GM21515 (cell line): ENCODE results near the gene NTMT2.
A peak's percentile ranks its signal among the peaks of the same experiment; 100 is the strongest.
"Not testable (repeated sequence)": the region's sequence is repeated elsewhere in the genome, so short reads cannot be mapped to it uniquely, and the experiment has no call there.

ENCODE experiments used
- ATAC-seq: cut with Tn5 transposase; IDR thresholded peaks from one replicate; pipeline ENCODE4 v1.9.1; 2021; ENCODE audit not compliant: unreplicated experiment

NTMT2 gene

GRCh38 chr1:170145770-170146676 is at the start of gene NTMT2:
NTMT2 (plus strand) TSS chr1:170145959; CDS start chr1:170146108, 149 bp downstream.
- ATAC-seq, result no peak

- ATAC-seq, result no peak
These were observed 49.6 kb upstream of the NTMT2 start for GRCh38 chr1:170095976-170096748.

GRCh38 chr1:170096806-170097340 is 48.9 kb upstream of the NTMT2 start:
- ATAC-seq, result no peak

- ATAC-seq, result no peak
These were observed 48.3 kb upstream of the NTMT2 start for GRCh38 chr1:170097449-170097948.

- ATAC-seq, result not testable (repeated sequence)
These were observed 32.6 kb upstream of the NTMT2 start for GRCh38 chr1:170113140-170113539.

- no peak for ATAC-seq
These were observed 30.9 kb upstream of the NTMT2 start for GRCh38 chr1:170114906-170115305.

- ATAC-seq, result no peak
These were observed 23.4 kb upstream of the NTMT2 start for GRCh38 chr1:170122366-170122765.

- ATAC-seq, result no peak
These were observed 20.5 kb upstream of the NTMT2 start for GRCh38 chr1:170125269-170125668.

GRCh38 chr1:170126696-170127095 is 19.1 kb upstream of the NTMT2 start:
- peak; percentile 98 for ATAC-seq

GRCh38 chr1:170131450-170131849 is 14.3 kb upstream of the NTMT2 start:
- ATAC-seq, result no peak

- ATAC-seq, result no peak
These were observed 13.8 kb upstream of the NTMT2 start for GRCh38 chr1:170131984-170132383.

GRCh38 chr1:170133766-170134495 is 11.8 kb upstream of the NTMT2 start:
- no peak for ATAC-seq

GRCh38 chr1:170134521-170134920 is 11.2 kb upstream of the NTMT2 start:
- no peak for ATAC-seq

GRCh38 chr1:170140371-170140770 is 5.4 kb upstream of the NTMT2 start:
- no peak for ATAC-seq

- no peak for ATAC-seq
These were observed 698 bp upstream of the NTMT2 start for GRCh38 chr1:170145061-170145460.

GRCh38 chr1:170146720-170147263 is 1.0 kb downstream of the NTMT2 start:
- no peak for ATAC-seq

GRCh38 chr1:170149241-170149640 is 3.5 kb downstream of the NTMT2 start:
- ATAC-seq, result no peak

GRCh38 chr1:170150016-170150415 is 4.3 kb downstream of the NTMT2 start:
- ATAC-seq, result no peak

GRCh38 chr1:170150921-170151320 is 5.2 kb downstream of the NTMT2 start:
- no peak for ATAC-seq

- no peak for ATAC-seq
These were observed 7.7 kb downstream of the NTMT2 start for GRCh38 chr1:170153417-170153816.

- ATAC-seq, result no peak
These were observed 9.3 kb downstream of the NTMT2 start for GRCh38 chr1:170155055-170155454.
